ENCODE data around the gene TTC28.

GRCh38 chr22:28426346-28427132 lies 253.1 kb downstream of the TTC28 start:
- TF ChIP-seq, protein P1, sequence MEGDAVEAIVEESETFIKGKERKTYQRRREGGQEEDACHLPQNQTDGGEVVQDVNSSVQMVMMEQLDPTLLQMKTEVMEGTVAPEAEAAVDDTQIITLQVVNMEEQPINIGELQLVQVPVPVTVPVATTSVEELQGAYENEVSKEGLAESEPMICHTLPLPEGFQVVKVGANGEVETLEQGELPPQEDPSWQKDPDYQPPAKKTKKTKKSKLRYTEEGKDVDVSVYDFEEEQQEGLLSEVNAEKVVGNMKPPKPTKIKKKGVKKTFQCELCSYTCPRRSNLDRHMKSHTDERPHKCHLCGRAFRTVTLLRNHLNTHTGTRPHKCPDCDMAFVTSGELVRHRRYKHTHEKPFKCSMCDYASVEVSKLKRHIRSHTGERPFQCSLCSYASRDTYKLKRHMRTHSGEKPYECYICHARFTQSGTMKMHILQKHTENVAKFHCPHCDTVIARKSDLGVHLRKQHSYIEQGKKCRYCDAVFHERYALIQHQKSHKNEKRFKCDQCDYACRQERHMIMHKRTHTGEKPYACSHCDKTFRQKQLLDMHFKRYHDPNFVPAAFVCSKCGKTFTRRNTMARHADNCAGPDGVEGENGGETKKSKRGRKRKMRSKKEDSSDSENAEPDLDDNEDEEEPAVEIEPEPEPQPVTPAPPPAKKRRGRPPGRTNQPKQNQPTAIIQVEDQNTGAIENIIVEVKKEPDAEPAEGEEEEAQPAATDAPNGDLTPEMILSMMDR (IDR thresholded peaks at IDR 0.05; ENCODE audit: poor library complexity, severe bottlenecking), result no peak
- TF ChIP-seq EZH2 (IDR thresholded peaks at IDR 0.05; ENCODE audit: borderline replicate concordance, insufficient read depth, low read length, poor library complexity, severe bottlenecking) (no peak), TAF1 (IDR thresholded peaks at IDR 0.05; ENCODE audit: low read depth) (no peak), SMC3 (conservative IDR thresholded peaks at IDR 0.05; ENCODE audit: poor library complexity) (no peak), EP300 (conservative IDR thresholded peaks at IDR 0.05; ENCODE audit: poor library complexity, severe bottlenecking) (no peak), MXI1 (conservative IDR thresholded peaks at IDR 0.05; ENCODE audit: poor library complexity, severe bottlenecking) (no peak)
- TF ChIP-seq, protein P2, sequence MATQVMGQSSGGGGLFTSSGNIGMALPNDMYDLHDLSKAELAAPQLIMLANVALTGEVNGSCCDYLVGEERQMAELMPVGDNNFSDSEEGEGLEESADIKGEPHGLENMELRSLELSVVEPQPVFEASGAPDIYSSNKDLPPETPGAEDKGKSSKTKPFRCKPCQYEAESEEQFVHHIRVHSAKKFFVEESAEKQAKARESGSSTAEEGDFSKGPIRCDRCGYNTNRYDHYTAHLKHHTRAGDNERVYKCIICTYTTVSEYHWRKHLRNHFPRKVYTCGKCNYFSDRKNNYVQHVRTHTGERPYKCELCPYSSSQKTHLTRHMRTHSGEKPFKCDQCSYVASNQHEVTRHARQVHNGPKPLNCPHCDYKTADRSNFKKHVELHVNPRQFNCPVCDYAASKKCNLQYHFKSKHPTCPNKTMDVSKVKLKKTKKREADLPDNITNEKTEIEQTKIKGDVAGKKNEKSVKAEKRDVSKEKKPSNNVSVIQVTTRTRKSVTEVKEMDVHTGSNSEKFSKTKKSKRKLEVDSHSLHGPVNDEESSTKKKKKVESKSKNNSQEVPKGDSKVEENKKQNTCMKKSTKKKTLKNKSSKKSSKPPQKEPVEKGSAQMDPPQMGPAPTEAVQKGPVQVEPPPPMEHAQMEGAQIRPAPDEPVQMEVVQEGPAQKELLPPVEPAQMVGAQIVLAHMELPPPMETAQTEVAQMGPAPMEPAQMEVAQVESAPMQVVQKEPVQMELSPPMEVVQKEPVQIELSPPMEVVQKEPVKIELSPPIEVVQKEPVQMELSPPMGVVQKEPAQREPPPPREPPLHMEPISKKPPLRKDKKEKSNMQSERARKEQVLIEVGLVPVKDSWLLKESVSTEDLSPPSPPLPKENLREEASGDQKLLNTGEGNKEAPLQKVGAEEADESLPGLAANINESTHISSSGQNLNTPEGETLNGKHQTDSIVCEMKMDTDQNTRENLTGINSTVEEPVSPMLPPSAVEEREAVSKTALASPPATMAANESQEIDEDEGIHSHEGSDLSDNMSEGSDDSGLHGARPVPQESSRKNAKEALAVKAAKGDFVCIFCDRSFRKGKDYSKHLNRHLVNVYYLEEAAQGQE (IDR thresholded peaks at IDR 0.05; ENCODE audit: borderline replicate concordance), result no peak

Measured in neural cell (in vitro differentiated cells).